SU-DHL-6 (cell line): ENCODE data around the gene NDFIP1.

Source experiments
- H2AFZ ChIP-seq: fragments of 200-600 bp; sonication (generic); 2 replicates; pipeline ENCODE4 v1.6.1; 2014; ENCODE audit warnings: low read depth, mild to moderate bottlenecking, moderate library complexity, mixed read lengths, antibody characterized with exemption, low read length; ENCODE audit not compliant: severe bottlenecking
- H3F3A ChIP-seq: fragments of 200-600 bp; shearing (Covaris generic); 2 replicates; pipeline ENCODE4 v1.6.0; 2016; ENCODE audit warnings: antibody characterized with exemption, mild to moderate bottlenecking; ENCODE audit not compliant: insufficient read depth
- H3K27ac ChIP-seq: fragments of 200-600 bp; sonication (generic); 2 replicates; pipeline ENCODE4 v1.5.1; 2016; ENCODE audit warnings: low read depth, mild to moderate bottlenecking, low read length, moderate library complexity, mixed read lengths
- H3K27me3 ChIP-seq: fragments of 200-600 bp; sonication (generic), shearing (Covaris generic); 2 replicates; pipeline ENCODE4 v1.6.0; 2014; ENCODE audit warnings: mild to moderate bottlenecking, low read length
- H3K36me3 ChIP-seq: fragments of 200-600 bp; sonication (generic); 2 replicates; pipeline ENCODE4 v1.6.1; 2014; ENCODE audit warnings: mild to moderate bottlenecking, low read length, mixed read lengths
- H3K4me2 ChIP-seq: fragments of 300-600, 200-600 bp; shearing (Covaris generic), sonication (generic); 2 replicates; pipeline ENCODE4 v1.6.0; 2014; ENCODE audit warnings: low read length, low read depth, mild to moderate bottlenecking; ENCODE audit not compliant: poor library complexity, severe bottlenecking
- H3K4me3 ChIP-seq: fragments of 200-600 bp; sonication (generic); 2 replicates; pipeline ENCODE4 v1.5.1; 2014; ENCODE audit warnings: antibody characterized with exemption, low read length, mild to moderate bottlenecking, mixed read lengths; ENCODE audit not compliant: insufficient read depth, poor library complexity, severe bottlenecking
- H3K79me2 ChIP-seq: fragments of 200-600 bp; sonication (generic); 2 replicates; pipeline ENCODE4 v1.6.1; 2014; ENCODE audit warnings: mild to moderate bottlenecking, low read length, moderate library complexity; ENCODE audit not compliant: insufficient read depth
- H3K9ac ChIP-seq: fragments of 200-600 bp; sonication (generic); 2 replicates; pipeline ENCODE4 v1.7.0; 2014; ENCODE audit warnings: mild to moderate bottlenecking, low read length
- H3K9me2 ChIP-seq: fragments of 200-600 bp; sonication (generic); replicated peaks from 2 replicates; pipeline ENCODE4 v1.6.1; 2014; ENCODE audit warnings: low read length; ENCODE audit not compliant: insufficient read depth
- H3K9me3 ChIP-seq: fragments of 200-600 bp; sonication (generic); 2 replicates; pipeline ENCODE4 v1.6.1; 2014; ENCODE audit warnings: low read length, mixed read lengths; ENCODE audit not compliant: insufficient read depth
- H4K20me1 ChIP-seq: fragments of 200-600 bp; sonication (generic); 2 replicates; pipeline ENCODE4 v1.6.1; 2014; ENCODE audit warnings: low read depth, mild to moderate bottlenecking, antibody characterized with exemption, low read length, moderate library complexity, mixed read lengths
- CTCF ChIP-seq: fragments of 200-600 bp; sonication (generic); IDR thresholded peaks from one replicate; pipeline ENCODE4 v1.5.1; 2017; ENCODE audit warnings: antibody characterized with exemption, mild to moderate bottlenecking, low read length, moderate library complexity; ENCODE audit not compliant: insufficient read depth, poor library complexity, severe bottlenecking
- EZH2phosphoT487 ChIP-seq: fragments of 200-600 bp; sonication (generic), shearing (Covaris generic); conservative IDR thresholded peaks from 2 replicates; pipeline ENCODE4 v1.6.1; 2018; ENCODE audit warnings: mild to moderate bottlenecking, antibody characterized with exemption, low read length, moderate library complexity, mixed read lengths

NDFIP1 gene

GRCh38 chr5:142100307-142100706 lies 8.3 kb upstream of the NDFIP1 start:
- Histone ChIP-seq H3K27ac (no peak overlapping the region), H3K27me3 (no peaks in the 10 kb centered on the region), H3K9ac (no peak overlapping the region), H3K4me3 (no peak overlapping the region), H3K4me2 (no peak overlapping the region), H3K9me3 (no peaks in the 10 kb centered on the region), H3F3A (no peaks in the 10 kb centered on the region), H2AFZ (no peak overlapping the region), H3K9me2 (no peaks in the 10 kb centered on the region), H3K36me3 (no peaks in the 10 kb centered on the region), H4K20me1 (no peaks in the 10 kb centered on the region), H3K79me2 (no peaks in the 10 kb centered on the region)
- TF ChIP-seq EZH2phosphoT487 (no peak), CTCF (no peak)

DNA sequence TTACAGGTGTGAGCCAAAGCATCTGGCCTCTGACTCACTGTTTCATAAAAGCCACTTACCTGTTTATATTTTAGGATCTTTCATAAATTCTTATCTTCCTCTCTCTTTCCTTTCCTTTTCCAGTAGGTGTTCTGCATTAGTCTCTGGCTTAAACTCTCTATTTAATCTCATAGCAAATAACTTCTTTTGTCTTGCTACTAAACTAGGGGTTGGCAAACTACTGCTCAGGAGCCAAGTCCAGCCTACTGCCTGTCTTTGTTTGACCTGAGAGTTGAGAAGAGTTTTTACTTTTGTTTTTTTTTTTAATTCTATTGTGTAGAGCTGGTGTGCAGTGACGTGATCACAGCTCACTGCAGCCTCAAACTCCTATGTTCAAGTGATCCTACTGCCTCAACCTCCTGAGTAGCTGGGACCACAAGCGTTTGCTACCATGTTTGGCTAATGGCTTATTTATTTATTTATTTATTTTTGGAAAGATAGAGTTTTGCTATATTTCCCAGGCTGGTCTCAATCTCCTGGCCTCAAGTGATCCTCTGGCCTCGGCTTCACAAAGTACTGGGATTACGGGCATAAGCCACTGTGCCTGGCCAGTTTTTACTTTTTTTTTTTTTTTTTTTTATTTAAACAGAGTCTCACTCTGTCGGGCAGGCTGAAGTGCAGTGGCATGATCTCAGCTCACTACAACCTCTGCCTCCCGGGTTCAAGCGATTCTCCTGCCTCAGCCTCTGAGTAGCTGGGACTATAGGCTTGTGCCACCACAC lies 5.4 kb upstream of the NDFIP1 start:
- H3K79me2 ChIP-seq = no peaks in the 10 kb centered on the region
- no peak overlapping the region for H2AFZ ChIP-seq
- H3K9ac ChIP-seq = no peak overlapping the region
- H3K27ac ChIP-seq = no peak overlapping the region
- no peak for TF ChIP-seq CTCF
- TF ChIP-seq EZH2phosphoT487 = no peak
- no peaks in the 10 kb centered on the region for H3K9me2 ChIP-seq
- no peaks in the 10 kb centered on the region for H3K36me3 ChIP-seq
- no peaks in the 10 kb centered on the region for H3K9me3 ChIP-seq
- no peaks in the 10 kb centered on the region for H3K27me3 ChIP-seq
- H3F3A ChIP-seq = no peaks in the 10 kb centered on the region
- no peaks in the 10 kb centered on the region for H4K20me1 ChIP-seq
- H3K4me3 ChIP-seq = no peak overlapping the region
- no peak overlapping the region for H3K4me2 ChIP-seq

- H2AFZ ChIP-seq = no peak overlapping the region
Observed at GRCh38 chr5:142104491-142104890, 4.1 kb upstream of the NDFIP1 start.

DNA sequence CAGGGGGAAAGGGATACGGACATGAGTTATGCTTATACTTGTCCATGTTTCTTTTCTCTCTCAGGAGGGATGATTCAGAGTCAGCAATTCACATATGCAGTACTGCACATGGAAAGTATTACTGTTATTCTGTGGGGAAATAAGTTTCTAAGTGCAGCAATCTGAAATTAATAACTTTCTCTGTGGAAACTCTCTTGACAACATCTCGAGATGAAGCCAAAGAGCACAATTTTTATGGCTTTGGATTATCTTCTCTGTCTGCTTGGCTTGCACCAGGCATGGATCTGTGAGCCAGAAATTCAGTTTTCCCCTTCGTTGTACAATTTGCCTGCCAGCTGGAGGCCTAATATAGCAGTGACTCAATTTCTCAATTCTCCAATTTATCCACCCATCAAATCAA lies 2.5 kb upstream of the NDFIP1 start:
- Histone ChIP-seq H3K27ac (no peak overlapping the region), H3K9me2 (no peaks in the 10 kb centered on the region), H3K4me3 (no peak overlapping the region), H3K79me2 (no peaks in the 10 kb centered on the region), H3K4me2 (no peak overlapping the region), H3K27me3 (no peaks in the 10 kb centered on the region), H3K9ac (no peak overlapping the region), H3K9me3 (no peaks in the 10 kb centered on the region), H4K20me1 (no peaks in the 10 kb centered on the region), H2AFZ (no peak overlapping the region), H3F3A (no peaks in the 10 kb centered on the region; the same call in 1 of the 2 replicates), H3K36me3 (no peaks in the 10 kb centered on the region)
- TF ChIP-seq EZH2phosphoT487 = no peak
- TF ChIP-seq CTCF = no peak

More at GRCh38 chr5:142104491-142104890, 4.1 kb upstream of the NDFIP1 start:
- Histone ChIP-seq H3K27me3 (no peaks in the 10 kb centered on the region), H3K36me3 (no peaks in the 10 kb centered on the region), H3K9me3 (no peaks in the 10 kb centered on the region), H3F3A (no peaks in the 10 kb centered on the region), H3K9ac (no peak overlapping the region), H3K27ac (no peak overlapping the region), H3K4me3 (no peak overlapping the region), H3K79me2 (no peaks in the 10 kb centered on the region), H3K9me2 (no peaks in the 10 kb centered on the region), H3K4me2 (no peak overlapping the region), H4K20me1 (no peaks in the 10 kb centered on the region)
- TF ChIP-seq EZH2phosphoT487 = no peak
